Keratinocyte (primary cell): ENCODE data around the gene FMN1.

ENCODE experiments used
- CTCF ChIP-seq, 3 experiments: IDR thresholded peaks in 1 of 3; conservative IDR thresholded peaks in 1 of 3; optimal IDR thresholded peaks in 1 of 3; 2 replicates in 2 of 3; 3 replicates in 1 of 3; pipeline versions ENCODE3 to v1.5.1; 2011; ENCODE audit warnings: low read length in 3 of 3, mild to moderate bottlenecking in 3 of 3, moderate library complexity in 2 of 3, control low read depth in 1 of 3, inconsistent platforms in 1 of 3; ENCODE audit not compliant: insufficient read depth in 2 of 3; ENCODE audit errors: extremely low read depth in 1 of 3
- EZH2 ChIP-seq: IDR thresholded peaks from one replicate; pipeline ENCODE4 v1.6.1; 2012; ENCODE audit warnings: inconsistent platforms, mild to moderate bottlenecking, low read length, moderate library complexity

- TF ChIP-seq CTCF (optimal IDR thresholded peaks at IDR 0.05 in 1 of 3, IDR thresholded peaks at IDR 0.05 in 1 of 3, conservative IDR thresholded peaks at IDR 0.05 in 1 of 3; ENCODE audit: extremely low read depth in 1 of 3, insufficient read depth in 2 of 3, low read length in 3 of 3) (no peak), EZH2 (no peak)
Observed at GRCh38 chr15:32739522-32740063, 454.9 kb downstream of the FMN1 start.
